ENCODE measurements around the gene FANCC.

Gene FANCC

DNA sequence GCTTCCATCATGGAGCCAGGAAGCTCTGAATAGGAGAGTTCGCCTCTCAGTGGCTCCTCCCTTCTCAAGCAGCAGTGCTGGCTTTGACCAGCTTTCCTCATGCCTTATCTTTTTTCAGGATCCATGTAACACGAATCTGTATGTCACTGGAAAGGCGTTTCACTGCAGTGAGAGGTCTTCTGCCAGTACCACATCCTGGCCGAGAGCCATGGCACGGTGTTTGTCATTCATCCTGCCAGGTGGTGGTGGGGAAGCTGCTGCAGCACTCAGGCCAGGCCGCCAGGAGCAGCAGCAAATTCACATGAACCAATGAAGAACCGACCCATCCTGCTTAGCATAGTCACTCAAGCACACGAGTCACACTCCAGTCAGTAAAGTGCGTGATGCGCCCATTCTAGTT is 179.0 kb downstream of the FANCC start:
- peak; percentile 55 for DNase-seq

DNA sequence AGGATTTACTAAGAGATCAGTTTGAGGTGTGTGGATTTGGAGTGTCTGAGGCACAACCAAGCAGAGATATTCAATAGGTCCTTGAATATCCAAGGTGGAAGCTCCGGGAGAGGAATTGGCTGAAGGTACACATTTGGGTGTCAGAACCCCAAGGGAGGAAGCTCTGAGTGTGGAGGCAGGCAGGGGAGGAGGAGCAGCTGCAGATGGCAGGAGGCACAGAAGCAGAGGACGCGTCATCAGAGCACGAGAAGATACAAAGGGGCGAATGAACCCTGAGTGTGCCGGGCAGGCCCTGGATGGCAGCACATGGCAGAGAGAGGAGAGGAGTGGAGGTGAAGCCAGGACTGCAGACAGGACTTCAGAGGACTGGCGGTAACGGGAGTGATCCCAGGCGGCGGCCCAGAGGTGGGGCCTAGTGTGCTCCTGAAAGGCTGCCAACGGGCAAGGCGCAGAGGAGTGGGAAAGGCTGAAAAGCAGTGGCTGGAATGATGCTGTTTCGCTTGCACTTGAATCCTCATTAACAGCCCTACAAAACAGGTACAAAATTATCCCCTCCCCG is 179.8 kb downstream of the FANCC start:
- DNase-seq: no peak

DNA sequence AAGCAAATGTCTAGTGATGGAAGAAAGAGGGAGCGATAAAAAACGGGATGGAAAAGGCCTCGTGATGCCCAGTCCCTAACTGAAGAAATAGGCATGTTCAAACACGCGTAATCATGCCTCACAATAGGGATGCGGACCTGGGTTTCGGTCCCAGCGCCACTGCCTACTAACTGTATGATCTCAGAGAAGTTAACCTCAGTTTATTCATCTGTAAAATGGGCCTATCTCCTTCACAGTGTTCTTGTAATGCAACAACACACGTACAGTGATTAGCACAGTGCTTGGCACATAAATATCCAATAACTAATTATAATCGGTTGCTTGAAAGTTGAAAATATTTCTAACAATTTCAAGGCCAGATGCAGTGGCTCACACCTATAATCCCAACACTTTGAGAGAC is 181.8 kb downstream of the FANCC start:
- DNase-seq: no peak

DNA sequence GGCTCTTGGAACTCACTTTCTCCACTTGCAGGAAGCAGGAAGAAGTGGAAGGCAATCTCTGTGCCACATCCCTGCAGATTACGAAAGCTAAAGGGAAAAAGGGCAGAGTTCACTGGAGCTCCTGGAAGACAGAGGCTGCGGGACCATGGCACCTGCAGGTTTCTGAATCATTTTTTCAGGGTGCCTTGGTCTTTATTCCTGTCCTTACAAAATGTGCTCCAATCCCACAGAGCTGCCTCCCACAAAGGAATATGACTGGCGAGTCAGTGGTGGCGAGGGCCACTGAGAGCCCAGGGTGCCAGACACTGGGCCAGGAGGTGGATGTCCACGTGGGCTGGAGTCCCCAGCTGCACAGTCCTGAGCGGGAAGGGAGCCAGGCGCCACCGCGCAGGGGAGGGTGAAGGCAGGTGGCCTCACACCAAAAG is 183.0 kb downstream of the FANCC start:
- no peak for DNase-seq

DNA sequence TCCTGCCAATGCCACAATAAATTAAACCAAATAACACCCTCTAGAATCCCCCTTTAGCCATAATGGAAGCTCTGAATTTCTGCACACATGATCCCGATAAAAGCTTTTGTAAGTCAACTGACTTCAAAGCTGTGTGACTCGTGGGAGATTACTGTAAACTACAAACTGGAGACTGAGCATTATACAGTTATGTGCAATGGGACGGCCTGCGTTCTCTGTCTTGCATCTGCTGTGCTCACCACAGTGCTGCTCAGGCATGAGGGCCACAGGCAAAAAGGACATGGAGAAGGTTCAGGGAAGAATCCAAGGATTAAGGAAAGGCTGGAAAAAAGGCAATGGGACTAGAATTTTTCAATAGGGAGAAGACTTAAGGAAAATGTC is 184.2 kb downstream of the FANCC start:
- DNase-seq: no peak

DNA sequence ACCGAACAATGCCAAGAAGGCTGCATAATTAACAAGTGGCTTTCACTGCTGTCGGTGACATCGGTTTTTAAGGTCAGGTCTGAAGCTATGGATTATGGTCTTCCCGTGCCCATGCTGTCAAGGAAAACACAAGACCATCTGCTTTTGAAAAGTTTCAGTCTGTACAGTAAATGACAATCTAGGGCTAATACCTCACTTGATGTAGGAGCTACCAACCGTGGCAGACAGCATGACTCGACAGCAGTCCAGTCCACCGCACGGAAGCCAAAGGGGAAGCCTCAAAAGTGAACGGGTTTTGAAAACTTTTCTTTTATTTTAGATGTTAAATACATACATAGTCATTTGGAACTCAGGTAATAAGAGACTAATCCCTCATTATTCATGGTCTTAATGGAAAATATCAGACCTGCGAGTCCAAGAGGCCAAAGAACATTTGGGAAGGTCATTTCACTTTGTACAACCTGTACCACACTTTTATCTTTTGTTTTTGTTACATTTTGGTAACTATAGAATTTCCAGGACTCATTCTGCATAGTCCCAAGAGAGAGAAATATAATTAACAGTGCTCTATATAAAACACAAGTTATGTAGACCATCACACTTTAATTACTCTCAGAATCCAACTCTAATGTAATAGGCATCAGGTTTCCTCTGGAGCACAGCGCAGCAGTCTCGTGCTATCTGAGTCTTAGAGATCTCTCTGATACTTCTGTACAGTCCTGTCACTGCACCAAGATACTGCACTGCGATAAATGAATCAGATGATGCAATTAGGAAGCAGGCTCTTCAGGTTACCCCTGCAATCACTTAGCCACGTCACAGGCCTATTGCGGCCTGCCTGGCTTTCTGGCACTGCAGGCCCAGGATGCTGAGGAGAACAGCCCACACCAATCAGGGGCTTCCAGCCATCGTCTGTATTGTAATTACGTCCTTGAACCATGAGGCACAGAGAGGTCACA is 184.9 kb downstream of the FANCC start:
- DNase-seq: peak; percentile 23

DNA sequence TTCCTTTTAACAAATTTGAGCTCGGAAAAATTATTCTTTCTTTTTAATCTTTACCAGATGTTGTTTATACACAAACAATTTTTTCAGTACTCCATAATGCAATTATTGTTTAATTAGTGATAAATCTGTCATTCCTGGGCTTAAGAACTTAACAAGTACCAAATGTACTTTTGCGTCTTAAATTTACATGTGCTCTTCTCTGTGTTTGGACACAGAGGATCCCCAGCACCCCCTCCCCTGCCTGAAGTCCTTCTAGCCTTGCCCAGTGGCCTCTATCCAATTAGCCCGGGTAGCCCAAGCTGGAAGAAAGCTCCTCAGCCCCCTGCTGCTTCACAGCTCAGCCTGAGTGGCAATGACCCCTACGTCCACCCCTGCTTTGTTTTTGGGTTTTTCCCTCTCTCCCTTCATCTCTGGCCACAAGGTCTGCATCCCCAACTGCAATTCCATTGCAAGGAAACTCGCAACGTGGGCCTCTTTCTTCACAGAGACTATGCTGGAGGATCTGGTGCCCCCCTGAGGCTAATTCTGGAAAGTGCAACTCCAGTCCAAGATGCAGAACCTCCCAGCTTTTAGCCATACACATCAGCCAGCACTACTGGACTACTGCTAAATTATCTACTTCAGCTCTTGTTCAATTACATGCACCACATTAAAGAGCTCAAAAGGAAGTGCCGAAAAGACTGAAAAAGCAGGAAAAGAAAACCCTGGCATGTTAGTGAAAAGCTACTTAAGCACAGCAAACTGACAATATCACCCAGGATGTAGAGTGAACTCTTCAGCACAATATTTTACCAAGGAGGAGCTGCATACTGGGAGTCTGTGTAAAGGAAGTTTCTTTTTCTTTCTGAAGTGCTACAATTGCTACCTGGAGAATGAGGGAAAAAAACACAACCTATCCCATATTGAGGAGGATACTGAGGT is 186.2 kb downstream of the FANCC start:
- peak; percentile 82 for DNase-seq

DNA sequence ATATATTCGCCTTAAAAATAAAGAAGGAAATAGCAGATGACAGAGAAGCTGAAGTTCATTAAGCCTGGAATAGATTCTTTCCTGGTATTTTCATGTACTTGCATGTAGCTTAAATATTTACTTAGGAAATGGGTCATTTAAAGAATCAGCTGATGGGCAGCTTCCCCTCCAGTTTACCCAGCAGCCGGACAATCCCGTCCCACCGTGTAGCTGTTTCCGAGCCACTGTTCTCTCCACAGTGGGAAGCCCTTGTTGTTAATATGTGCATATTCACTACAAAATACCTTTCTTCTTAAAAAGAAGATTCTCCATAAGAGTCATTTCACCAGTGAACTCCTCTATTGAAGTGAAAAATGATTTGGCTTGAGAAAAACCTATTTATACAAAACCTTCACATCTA is 187.0 kb downstream of the FANCC start:
- peak; percentile 56 for DNase-seq

DNA sequence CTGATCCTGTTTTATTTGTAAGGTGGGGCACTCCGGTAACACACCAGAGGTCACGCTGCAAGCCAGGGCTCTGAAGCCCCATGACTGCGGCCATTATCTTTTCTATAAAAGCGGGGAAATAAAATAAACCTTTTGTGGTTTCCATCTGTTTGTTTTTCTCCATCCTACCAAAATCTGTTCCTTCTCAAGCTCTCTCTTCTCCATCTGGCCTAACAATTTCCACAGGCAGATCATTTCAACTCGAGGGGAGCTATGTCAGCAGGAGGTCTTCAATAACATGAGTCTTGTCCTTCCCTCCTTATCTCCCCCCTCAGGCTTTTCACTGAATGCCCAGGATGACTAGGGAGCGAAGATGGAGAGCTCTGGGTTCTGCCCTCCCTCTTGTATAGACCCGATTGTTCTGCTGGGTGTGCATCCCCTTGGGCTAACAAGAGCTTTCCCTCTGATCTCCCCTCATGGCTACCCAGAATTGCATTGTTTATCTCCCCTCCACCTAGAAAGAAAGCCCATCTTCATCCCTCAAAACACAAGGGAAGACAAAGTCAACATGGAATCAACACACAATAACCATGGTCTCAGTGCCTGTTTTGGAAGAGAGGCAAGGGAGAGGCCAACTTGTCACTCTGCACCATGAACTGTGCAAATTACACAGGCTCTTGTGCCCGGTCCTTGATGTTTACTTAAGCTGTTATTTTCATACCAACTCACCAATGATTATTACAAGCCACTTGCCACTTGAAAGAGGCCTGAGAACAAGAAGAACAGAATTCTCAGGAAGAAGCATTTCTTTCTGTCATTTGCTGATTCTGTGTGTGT is 187.8 kb downstream of the FANCC start:
- peak; percentile 61 for DNase-seq

DNA sequence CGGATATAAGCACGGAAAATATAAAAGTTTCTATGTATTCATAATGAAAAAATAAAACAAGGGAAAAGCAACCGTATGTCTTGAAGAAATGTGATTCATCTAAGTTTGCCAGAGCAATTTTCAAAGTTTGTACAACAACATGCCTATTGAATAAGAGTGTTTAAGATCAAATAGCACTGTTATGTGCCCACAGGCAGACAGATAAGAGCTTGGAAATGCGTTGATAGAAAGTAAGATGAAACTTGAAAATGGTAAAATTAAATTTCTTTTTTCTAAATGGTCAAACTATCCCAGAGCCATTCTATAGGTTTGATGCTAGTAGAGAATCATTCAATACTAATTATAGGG is 189.4 kb downstream of the FANCC start:
- DNase-seq: no peak

DNA sequence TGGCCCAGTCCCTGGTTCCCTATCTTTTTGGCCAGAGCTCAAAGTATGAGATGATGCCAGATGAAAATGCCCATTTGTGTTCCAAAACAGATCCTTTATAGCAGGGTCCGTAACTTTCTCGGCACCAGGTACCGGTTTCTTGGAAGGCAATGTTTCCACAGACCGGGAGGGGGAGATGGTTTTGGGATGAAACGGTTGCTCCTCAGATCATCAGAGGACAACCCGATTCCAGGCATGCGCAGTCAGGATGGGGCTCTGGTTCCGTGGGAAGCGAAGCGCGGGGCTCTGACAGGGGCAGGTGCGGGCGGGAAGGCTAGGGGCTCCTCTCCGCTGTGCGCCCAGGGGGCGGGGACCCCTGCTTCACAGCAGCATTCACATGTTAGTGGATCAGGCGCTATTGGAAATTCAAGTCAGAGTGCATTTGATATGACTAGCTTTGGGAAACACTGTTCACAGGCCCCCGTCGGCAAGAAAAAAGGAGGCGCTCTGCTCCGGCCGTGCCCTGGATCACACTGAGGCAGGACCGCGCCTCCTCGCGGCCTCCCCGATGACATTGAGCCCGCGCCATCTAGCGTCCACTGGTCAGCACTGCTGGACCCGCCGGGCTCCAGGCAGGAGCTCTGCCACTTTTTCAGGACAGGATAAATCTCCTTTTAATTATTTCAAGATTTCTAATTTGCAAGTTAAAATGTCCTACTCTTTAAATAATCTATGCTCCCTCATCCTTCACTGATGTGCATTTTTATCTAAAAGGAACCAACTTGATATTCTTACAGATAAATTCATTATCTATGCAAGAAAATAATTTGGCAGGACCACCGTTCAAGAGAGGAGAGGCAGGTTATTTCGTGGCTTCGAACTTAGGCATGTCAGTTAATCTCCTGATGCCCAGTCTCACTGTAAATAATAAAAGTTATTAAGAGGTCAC is 190.0 kb downstream of the FANCC start:
- peak; percentile 81 for DNase-seq

DNA sequence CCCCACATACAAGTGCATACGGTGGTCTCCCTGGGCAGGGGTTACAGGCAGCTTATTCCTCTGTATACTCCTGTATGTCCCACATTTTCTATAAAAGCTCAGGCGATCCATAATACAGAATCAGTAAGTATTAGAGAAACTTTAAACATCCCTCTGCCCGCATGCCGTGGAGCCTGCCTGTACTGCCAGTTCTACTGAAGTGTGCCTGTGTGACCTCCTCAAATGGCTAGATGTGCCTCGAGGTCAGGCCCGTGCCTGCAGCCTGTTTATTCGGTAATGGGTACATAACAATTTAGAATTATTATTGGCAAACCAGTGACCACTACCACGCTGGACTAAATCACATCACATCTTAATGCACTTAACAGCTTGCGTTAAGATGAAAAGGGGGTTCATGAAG is 190.8 kb downstream of the FANCC start:
- no peak for DNase-seq

DNA sequence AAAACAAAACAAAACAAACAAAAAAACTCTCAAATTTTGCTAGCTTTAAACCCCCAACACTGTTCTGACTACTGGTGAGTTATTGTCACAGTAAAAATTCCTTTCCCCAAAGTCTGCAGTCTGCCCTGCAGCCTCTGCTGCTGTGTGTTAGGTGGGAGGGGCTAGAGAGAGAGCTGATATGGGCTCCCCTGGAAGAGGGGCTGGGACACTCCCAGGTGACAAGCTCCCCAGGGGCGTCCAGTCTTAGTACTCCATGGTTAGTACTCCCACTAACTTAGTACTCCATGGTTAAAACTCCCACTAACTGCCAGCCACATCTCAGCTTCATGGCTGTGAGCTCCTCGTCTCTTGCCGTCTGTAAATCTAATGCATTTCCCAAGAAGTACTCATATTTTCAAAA is 191.9 kb downstream of the FANCC start:
- DNase-seq: no peak

DNA sequence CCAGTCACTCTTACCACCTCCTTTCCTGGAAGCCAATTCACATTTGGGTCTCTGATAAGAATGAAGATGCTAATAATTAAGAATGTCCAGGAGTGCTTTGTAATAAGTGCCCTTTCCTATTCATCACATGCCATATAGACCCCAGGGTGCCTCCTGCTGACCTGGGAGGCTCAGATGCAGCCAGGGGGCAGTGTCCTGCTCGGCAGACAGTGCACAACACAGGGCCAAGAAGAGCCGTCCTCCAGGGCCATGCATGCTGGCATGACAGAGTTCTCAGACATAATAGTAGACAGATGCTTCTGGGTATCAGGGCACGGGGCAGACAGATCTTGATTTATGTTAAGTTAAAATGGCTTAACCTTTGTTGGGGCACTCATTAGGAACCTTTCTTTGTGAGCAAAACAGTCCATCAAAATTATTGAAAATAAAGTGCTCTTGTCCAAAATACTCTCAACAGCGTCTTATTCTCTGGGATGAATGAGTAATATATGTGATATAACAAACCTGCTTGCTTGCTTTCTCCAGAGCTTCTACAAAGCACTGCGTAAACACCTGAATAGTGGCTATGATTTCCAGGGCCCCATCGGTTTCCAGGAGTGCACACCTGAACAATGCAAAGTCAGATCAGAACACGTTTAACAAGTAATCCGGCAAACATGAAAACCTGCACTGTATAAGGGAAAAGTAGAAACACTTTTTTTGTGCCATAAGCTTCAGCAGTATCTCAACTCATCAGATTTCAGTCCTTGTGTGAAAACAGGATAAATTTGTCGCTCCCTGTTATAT is 192.7 kb downstream of the FANCC start:
- DNase-seq: no peak

DNA sequence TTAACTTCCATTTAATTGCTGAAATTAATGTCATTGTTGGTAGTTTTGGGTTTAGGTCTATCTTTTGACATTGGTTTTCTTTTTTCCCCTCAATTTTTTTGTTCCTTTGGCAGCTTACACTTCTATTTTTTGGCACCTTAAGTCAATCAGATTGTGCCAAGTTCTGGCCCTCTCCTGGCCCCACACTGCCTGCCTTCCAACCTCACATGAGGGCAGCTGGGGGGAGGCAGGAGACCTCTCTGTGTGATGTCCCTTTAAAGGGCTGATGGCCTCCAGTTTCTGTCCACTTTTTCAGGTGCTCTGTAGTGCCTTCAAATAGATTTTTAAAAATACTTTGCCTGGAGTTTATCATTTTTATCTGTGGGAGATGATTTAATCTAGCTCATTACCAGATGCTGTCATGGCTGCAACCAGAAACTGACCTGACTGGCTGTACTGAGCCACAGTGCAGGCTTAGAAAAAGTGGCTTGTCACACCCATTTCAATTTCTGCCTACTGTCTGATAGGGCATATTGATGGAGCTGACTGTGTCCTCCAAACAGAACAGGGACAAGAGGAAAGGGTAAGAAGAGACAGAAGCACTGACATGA is 196.6 kb downstream of the FANCC start:
- no peak for DNase-seq

DNA sequence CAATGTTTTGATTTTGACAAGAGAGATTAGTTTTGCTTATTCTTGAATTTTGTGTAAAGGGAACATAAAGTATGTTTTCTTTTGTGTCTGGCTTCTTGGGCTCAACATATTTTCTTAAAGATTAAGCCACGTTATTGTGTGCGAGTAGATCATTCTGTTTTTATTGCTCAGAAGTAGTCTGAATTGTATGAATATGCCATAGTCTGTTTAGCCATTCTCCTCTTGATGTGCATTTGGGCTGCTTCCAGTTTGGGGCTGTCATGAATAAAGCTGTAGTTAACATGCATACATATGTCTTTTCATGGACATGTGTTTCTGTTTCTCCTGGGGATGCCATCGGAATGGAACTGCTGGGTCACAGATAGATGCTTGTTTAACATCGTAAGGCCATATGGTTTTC is 198.9 kb downstream of the FANCC start:
- DNase-seq: no peak

DNA sequence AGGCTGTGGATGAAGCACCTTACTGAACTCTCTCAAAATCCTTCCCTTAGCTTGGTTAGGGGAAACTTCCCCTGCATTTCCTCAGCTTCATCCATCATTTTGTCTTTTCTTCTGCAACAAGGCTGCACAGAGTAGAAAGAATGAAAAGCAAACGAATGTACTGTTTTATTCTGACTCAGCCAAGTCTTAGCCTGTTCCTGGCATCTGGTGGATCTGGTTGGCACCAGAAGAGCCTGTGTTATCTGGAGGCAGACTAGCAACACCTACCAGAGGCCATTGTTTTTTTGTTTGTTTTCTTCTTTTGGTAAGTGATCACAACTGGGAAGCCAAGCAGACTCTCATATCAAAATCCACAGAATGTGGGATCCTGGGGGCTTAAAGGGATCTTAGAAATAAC is 200.7 kb downstream of the FANCC start:
- DNase-seq: no peak

DNA sequence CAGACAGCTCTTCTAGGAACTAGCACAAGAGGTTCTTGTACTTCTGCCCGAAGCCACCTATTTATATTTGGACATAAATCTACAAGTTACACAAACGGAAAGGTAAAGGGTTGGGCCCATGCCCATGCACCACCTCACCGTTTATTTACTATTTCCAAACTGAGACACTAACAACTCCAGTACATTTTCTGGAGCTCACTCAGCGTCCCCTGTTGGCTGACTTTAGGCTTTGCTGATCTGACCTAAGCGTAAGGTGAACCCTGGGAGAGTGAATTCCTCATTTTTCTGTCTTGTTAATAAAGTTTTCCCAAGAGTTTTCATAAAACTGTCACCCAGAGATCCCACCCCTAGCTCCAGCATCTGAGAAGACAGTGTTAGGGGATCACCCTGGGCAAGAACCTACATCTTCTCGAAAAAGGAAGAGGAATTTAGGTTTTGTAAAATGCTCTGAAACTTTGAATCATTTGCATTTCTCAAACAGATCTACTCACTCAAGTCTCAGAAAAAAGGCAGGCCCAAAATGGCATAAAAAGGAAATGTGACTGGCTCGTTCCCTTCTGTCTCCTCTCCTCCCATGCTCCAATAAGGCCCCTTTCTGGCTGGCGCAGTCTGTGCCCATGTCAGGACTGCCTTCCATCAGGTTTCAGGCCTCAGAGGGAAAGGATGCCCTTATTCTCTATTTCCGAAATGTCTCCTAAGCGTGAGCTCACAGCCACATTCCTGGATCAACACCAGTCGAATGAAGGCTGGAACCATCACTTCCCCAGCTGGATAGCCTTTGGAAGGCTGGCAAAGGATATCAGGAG is 201.3 kb downstream of the FANCC start:
- no peak for DNase-seq

DNA sequence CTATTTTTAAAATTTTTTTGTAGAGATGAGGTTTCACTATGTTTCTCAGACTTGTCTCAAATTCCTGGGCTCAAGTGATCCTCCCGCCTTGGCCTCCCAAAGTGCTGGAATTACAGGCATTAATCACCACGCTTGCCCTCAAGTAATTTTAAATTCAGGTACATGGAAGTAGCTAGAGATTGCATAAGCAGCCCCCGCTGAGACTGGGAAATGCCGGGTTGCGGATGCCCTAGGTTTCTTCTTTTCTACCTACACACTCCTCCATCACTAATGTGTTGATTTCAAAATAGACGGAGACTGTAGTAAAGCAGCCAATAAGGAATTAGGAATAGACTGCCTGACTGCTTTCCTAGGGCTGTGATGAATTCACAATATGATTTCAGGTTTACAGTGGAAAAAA is 202.4 kb downstream of the FANCC start:
- no peak for DNase-seq
